HEK293 (cell line): ENCODE results near the gene C3AR1.
A peak's percentile ranks its signal among the peaks of the same experiment; 100 is the strongest.

Source experiments
- CTCF ChIA-PET: fragments of 350-600 bp; formaldehyde crosslinking; extraction: SDS; loops from one replicate; lab custom pipeline; 2021; ENCODE audit warnings: antibody characterized with exemption; lab: Yijun Ruan, JAX
- POLR2A ChIA-PET: fragments of 300-600 bp; formaldehyde crosslinking; extraction: SDS; loops from one replicate; lab custom pipeline; 2020; ENCODE audit warnings: antibody characterized with exemption, inconsistent platforms; lab: Yijun Ruan, JAX
- H3K27ac ChIP-seq: fragments of 200-500 bp; sonication (Bioruptor generic); 2 replicates; pipeline ENCODE4 v1.5.1; 2014; ENCODE audit warnings: low read depth, low read length, control low read depth, inconsistent platforms; ENCODE audit errors: extremely low read depth
- H3K36me3 ChIP-seq, 2 experiments: fragments of 200-500 bp in 1 of 2; sonication (Bioruptor generic) in 1 of 2; 1 replicate in 1 of 2; 2 replicates in 1 of 2; pipeline ENCODE4 v1.5.1; 2014 to 2017; ENCODE audit warnings: inconsistent platforms in 2 of 2, low read length in 2 of 2; ENCODE audit not compliant: control insufficient read depth in 2 of 2, insufficient read depth in 1 of 2
- H3K4me1 ChIP-seq: fragments of 200-500 bp; sonication (Bioruptor generic); 2 replicates; pipeline ENCODE4 v1.5.1; 2014; ENCODE audit warnings: mild to moderate bottlenecking, low read length, inconsistent platforms; ENCODE audit not compliant: control insufficient read depth, insufficient read depth
- H3K4me3 ChIP-seq: 2 replicates; pipeline ENCODE4 v1.5.1; 2011; ENCODE audit warnings: low read depth, mild to moderate bottlenecking, control low read depth, low read length, moderate library complexity
- H3K9me3 ChIP-seq: fragments of 200-500 bp; sonication (Bioruptor generic); 2 replicates; pipeline ENCODE4 v1.5.1; 2014; ENCODE audit warnings: low read depth, low read length, inconsistent platforms; ENCODE audit not compliant: control insufficient read depth, insufficient read depth
- ELK4 ChIP-seq: IDR thresholded peaks from 2 replicates; pipeline ENCODE4 v1.6.1; 2011; ENCODE audit warnings: mild to moderate bottlenecking, low read depth, low read length, borderline replicate concordance
- GLIS2 ChIP-seq: fragments of 450-650 bp; formaldehyde crosslinking; IDR thresholded peaks from 2 replicates; pipeline ENCODE4 v1.5.1; 2016; ENCODE audit warnings: missing biosample characterization, missing genetic modification characterization
- HOXD13 ChIP-seq: sonication (generic); formaldehyde crosslinking; IDR thresholded peaks from 2 replicates; pipeline ENCODE4 v1.8.0; 2022; ENCODE audit warnings: missing genetic modification reagents, borderline replicate concordance
- KLF10 ChIP-seq: fragments of 450-650 bp; IDR thresholded peaks from 2 replicates; pipeline ENCODE4 v1.5.1; 2018; ENCODE audit warnings: missing biosample characterization, mild to moderate bottlenecking, missing genetic modification characterization
- MZF1 ChIP-seq: fragments of 450-650 bp; formaldehyde crosslinking; IDR thresholded peaks from 2 replicates; pipeline ENCODE4 v1.5.1; 2017; ENCODE audit warnings: missing biosample characterization, missing genetic modification characterization, borderline replicate concordance
- SALL2 ChIP-seq: fragments of 450-650 bp; formaldehyde crosslinking; IDR thresholded peaks from 2 replicates; pipeline ENCODE4 v1.5.0; 2017; ENCODE audit warnings: missing biosample characterization, mild to moderate bottlenecking, missing genetic modification characterization, borderline replicate concordance
- YY1 ChIP-seq: fragments of 450-650 bp; formaldehyde crosslinking; IDR thresholded peaks from 2 replicates; pipeline ENCODE4 v1.5.1; 2018; ENCODE audit warnings: missing biosample characterization, missing genetic modification characterization
- ZNF132 ChIP-seq: fragments of 450-650 bp; formaldehyde crosslinking; IDR thresholded peaks from 2 replicates; pipeline ENCODE4 v1.5.1; 2017; ENCODE audit warnings: missing biosample characterization, missing genetic modification characterization, borderline replicate concordance
- ZNF140 ChIP-seq: fragments of 450-650 bp; formaldehyde crosslinking; IDR thresholded peaks from 2 replicates; pipeline ENCODE4 v1.5.1; 2016; ENCODE audit warnings: missing biosample characterization, missing genetic modification characterization
- ZNF16 ChIP-seq: fragments of 450-650 bp; formaldehyde crosslinking; IDR thresholded peaks from 2 replicates; pipeline ENCODE4 v1.5.1; 2016; ENCODE audit warnings: low read depth, missing biosample characterization, missing genetic modification characterization
- ZNF169 ChIP-seq: fragments of 450-650 bp; formaldehyde crosslinking; IDR thresholded peaks from 2 replicates; pipeline ENCODE4 v1.5.1; 2016; ENCODE audit warnings: missing biosample characterization, missing genetic modification characterization
- ZNF184 ChIP-seq: fragments of 450-650 bp; IDR thresholded peaks from 2 replicates; pipeline ENCODE4 v1.5.1; 2018; ENCODE audit warnings: missing biosample characterization, mild to moderate bottlenecking, missing genetic modification characterization
- ZNF426 ChIP-seq: fragments of 450-650 bp; formaldehyde crosslinking; IDR thresholded peaks from 2 replicates; pipeline ENCODE4 v1.5.1; 2017; ENCODE audit warnings: missing biosample characterization, missing genetic modification characterization, mild to moderate bottlenecking, inconsistent platforms, moderate library complexity
- ZNF449 ChIP-seq: fragments of 450-650 bp; formaldehyde crosslinking; IDR thresholded peaks from 2 replicates; pipeline ENCODE4 v1.5.1; 2017; ENCODE audit warnings: missing biosample characterization, mild to moderate bottlenecking, missing genetic modification characterization, moderate library complexity
- ZNF530 ChIP-seq: fragments of 450-650 bp; formaldehyde crosslinking; IDR thresholded peaks from 2 replicates; pipeline ENCODE4 v1.5.1; 2016; ENCODE audit warnings: low read depth, missing biosample characterization, missing genetic modification characterization
- ZNF658 ChIP-seq: fragments of 450-650 bp; formaldehyde crosslinking; IDR thresholded peaks from 2 replicates; pipeline ENCODE4; 2016; ENCODE audit warnings: missing biosample characterization, missing genetic modification characterization
- ZNF785 ChIP-seq: fragments of 450-650 bp; formaldehyde crosslinking; IDR thresholded peaks from 2 replicates; pipeline ENCODE4 v1.5.1; 2016; ENCODE audit warnings: missing biosample characterization, missing genetic modification characterization
- TF ChIP-seq, protein P1 (sequence below): fragments of 450-650 bp; formaldehyde crosslinking; IDR thresholded peaks from 2 replicates; pipeline ENCODE4 v1.5.1; 2016; ENCODE audit warnings: missing biosample characterization, missing genetic modification characterization
- TF ChIP-seq, protein P2 (sequence below): fragments of 450-650 bp; formaldehyde crosslinking; IDR thresholded peaks from 2 replicates; pipeline ENCODE4 v1.5.1; 2016; ENCODE audit warnings: missing biosample characterization, missing genetic modification characterization
- TF ChIP-seq, protein P3 (sequence below): fragments of 450-650 bp; formaldehyde crosslinking; IDR thresholded peaks from 2 replicates; pipeline ENCODE4 v1.5.1; 2016; ENCODE audit warnings: missing biosample characterization, missing genetic modification characterization

The C3AR1 gene

DNA sequence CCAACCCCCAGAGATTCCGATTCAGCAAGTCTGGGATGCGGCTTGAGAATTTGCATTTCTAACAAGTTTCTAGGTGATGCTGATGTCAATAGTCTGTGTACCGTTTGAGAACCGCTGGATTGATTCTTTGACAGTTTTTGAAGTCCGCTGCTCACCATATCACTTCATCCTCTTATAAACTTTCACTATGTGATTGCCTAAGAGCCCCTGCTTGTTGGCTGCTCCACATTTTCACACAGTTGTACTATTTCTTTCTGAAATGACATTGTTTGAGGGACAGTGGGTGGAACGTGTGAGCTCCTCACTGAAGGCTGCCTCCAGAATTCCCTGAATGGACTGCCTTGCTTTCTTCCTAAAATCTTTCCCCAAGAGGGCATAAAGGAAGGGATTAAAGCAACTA, 7.7 kb downstream of the C3AR1 start:
- no peak overlapping the region for H3K4me3 ChIP-seq
- H3K36me3 ChIP-seq, result peaks cover 0 to 7% of the 10 kb centered on the region in 2 experiments; a peak in 1 of 3 replicates
- POLR2A ChIA-PET, result no interaction called here
- TF ChIP-seq ZNF658 (tag by site-specific recombination) (no peak), GLIS2 (no peak), ZNF140 (tag by site-specific recombination) (no peak), KLF10 (tag by site-specific recombination) (no peak), ZNF169 (no peak), SALL2 (tag by site-specific recombination) (no peak)
- TF ChIP-seq, protein P1, sequence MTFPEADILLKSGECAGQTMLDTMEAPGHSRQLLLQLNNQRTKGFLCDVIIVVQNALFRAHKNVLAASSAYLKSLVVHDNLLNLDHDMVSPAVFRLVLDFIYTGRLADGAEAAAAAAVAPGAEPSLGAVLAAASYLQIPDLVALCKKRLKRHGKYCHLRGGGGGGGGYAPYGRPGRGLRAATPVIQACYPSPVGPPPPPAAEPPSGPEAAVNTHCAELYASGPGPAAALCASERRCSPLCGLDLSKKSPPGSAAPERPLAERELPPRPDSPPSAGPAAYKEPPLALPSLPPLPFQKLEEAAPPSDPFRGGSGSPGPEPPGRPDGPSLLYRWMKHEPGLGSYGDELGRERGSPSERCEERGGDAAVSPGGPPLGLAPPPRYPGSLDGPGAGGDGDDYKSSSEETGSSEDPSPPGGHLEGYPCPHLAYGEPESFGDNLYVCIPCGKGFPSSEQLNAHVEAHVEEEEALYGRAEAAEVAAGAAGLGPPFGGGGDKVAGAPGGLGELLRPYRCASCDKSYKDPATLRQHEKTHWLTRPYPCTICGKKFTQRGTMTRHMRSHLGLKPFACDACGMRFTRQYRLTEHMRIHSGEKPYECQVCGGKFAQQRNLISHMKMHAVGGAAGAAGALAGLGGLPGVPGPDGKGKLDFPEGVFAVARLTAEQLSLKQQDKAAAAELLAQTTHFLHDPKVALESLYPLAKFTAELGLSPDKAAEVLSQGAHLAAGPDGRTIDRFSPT (tag by site-specific recombination), result no peak
- H3K27ac ChIP-seq, result no peak overlapping the region
- H3K4me1 ChIP-seq, result no peaks in the 10 kb centered on the region
- H3K9me3 ChIP-seq, result no peaks in the 10 kb centered on the region
- CTCF ChIA-PET, result interaction anchor here (0.6 to 3.9 kb wide), 4 partner anchors 13 to 1139 kb away, joined by 3 to 18 read pairs (median 3); no protein-coding TSS in a partner anchor

GRCh38 chr12:8057839-8058238, 8.3 kb downstream of the C3AR1 start:
- Histone ChIP-seq H3K36me3 (peaks cover 0 to 13% of the 10 kb centered on the region in 2 experiments; a peak in 1 of 3 replicates), H3K4me1 (no peaks in the 10 kb centered on the region), H3K4me3 (no peak overlapping the region), H3K9me3 (no peaks in the 10 kb centered on the region), H3K27ac (no peak overlapping the region)
- CTCF ChIA-PET, result interaction anchor here (0.6 to 3.9 kb wide), 3 partner anchors 12 to 1138 kb away, joined by 3 to 18 read pairs (median 3); no protein-coding TSS in a partner anchor
- no peak for TF ChIP-seq ZNF530
- no peak for TF ChIP-seq ZNF426 (tag by site-specific recombination)
- TF ChIP-seq ZNF184 (tag by site-specific recombination), result no peak
- no peak for TF ChIP-seq HOXD13 (CRISPR knock-in tag)
- no peak for TF ChIP-seq ELK4
- TF ChIP-seq ZNF449, result 0 out of 2 replicates have a peak, but pooled peaks have one; percentile 40
- POLR2A ChIA-PET, result no interaction called here

- POLR2A ChIA-PET, result no interaction called here
- Histone ChIP-seq H3K4me3 (no peak overlapping the region), H3K36me3 (peaks cover 0 to 18% of the 10 kb centered on the region in 2 experiments; a peak in 1 of 3 replicates), H3K27ac (no peak overlapping the region), H3K9me3 (no peaks in the 10 kb centered on the region), H3K4me1 (no peaks in the 10 kb centered on the region)
- TF ChIP-seq YY1 (tag by site-specific recombination) (no peak), ZNF16 (tag by site-specific recombination) (no peak), ZNF132 (tag by site-specific recombination) (no peak), MZF1 (tag by site-specific recombination) (no peak), ZNF785 (tag by site-specific recombination) (no peak)
- TF ChIP-seq, protein P2, sequence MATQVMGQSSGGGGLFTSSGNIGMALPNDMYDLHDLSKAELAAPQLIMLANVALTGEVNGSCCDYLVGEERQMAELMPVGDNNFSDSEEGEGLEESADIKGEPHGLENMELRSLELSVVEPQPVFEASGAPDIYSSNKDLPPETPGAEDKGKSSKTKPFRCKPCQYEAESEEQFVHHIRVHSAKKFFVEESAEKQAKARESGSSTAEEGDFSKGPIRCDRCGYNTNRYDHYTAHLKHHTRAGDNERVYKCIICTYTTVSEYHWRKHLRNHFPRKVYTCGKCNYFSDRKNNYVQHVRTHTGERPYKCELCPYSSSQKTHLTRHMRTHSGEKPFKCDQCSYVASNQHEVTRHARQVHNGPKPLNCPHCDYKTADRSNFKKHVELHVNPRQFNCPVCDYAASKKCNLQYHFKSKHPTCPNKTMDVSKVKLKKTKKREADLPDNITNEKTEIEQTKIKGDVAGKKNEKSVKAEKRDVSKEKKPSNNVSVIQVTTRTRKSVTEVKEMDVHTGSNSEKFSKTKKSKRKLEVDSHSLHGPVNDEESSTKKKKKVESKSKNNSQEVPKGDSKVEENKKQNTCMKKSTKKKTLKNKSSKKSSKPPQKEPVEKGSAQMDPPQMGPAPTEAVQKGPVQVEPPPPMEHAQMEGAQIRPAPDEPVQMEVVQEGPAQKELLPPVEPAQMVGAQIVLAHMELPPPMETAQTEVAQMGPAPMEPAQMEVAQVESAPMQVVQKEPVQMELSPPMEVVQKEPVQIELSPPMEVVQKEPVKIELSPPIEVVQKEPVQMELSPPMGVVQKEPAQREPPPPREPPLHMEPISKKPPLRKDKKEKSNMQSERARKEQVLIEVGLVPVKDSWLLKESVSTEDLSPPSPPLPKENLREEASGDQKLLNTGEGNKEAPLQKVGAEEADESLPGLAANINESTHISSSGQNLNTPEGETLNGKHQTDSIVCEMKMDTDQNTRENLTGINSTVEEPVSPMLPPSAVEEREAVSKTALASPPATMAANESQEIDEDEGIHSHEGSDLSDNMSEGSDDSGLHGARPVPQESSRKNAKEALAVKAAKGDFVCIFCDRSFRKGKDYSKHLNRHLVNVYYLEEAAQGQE, result no peak
- TF ChIP-seq, protein P3, sequence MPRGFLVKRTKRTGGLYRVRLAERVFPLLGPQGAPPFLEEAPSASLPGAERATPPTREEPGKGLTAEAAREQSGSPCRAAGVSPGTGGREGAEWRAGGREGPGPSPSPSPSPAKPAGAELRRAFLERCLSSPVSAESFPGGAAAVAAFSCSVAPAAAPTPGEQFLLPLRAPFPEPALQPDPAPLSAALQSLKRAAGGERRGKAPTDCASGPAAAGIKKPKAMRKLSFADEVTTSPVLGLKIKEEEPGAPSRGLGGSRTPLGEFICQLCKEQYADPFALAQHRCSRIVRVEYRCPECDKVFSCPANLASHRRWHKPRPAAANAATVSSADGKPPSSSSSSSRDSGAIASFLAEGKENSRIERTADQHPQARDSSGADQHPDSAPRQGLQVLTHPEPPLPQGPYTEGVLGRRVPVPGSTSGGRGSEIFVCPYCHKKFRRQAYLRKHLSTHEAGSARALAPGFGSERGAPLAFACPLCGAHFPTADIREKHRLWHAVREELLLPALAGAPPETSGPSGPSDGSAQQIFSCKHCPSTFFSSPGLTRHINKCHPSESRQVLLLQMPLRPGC (tag by site-specific recombination), result no peak
- CTCF ChIA-PET, result interaction anchor here (1.3 to 3.9 kb wide), 2 partner anchors 12 to 198 kb away, joined by 4 to 18 read pairs; no protein-coding TSS in a partner anchor
Observed at GRCh38 chr12:8057306-8057705, 8.9 kb downstream of the C3AR1 start.
